HEK293T (cell line): ENCODE measurements around the gene PID1.

Source experiments
- BHLHE40 ChIP-seq: fragments of 450-650 bp; IDR thresholded peaks from 2 replicates; pipeline ENCODE4 v1.6.1; 2016; ENCODE audit warnings: mild to moderate bottlenecking, moderate library complexity, borderline replicate concordance
- ELF4 ChIP-seq: fragments of 450-650 bp; IDR thresholded peaks from 2 replicates; pipeline ENCODE4 v1.6.1; 2017; ENCODE audit warnings: antibody characterized with exemption
- FOXA1 ChIP-seq: fragments of 450-650 bp; IDR thresholded peaks from 2 replicates; pipeline ENCODE4 v1.6.1; 2016; ENCODE audit warnings: mild to moderate bottlenecking
- FOXK2 ChIP-seq: fragments of 450-650 bp; IDR thresholded peaks from 2 replicates; pipeline ENCODE4 v1.6.1; 2016; ENCODE audit warnings: mild to moderate bottlenecking
- FOXM1 ChIP-seq: fragments of 450-650 bp; IDR thresholded peaks from 2 replicates; pipeline ENCODE4 v1.6.1; 2017; ENCODE audit warnings: mild to moderate bottlenecking, borderline replicate concordance
- NFRKB ChIP-seq: fragments of 450-650 bp; IDR thresholded peaks from 2 replicates; pipeline ENCODE4 v1.6.1; 2016; ENCODE audit warnings: mild to moderate bottlenecking, moderate library complexity
- SP1 ChIP-seq: fragments of 450-650 bp; IDR thresholded peaks from 2 replicates; pipeline ENCODE4 v1.6.1; 2017
- SUZ12 ChIP-seq: fragments of 450-650 bp; IDR thresholded peaks from 2 replicates; pipeline ENCODE4 v1.6.1; 2016; ENCODE audit warnings: mild to moderate bottlenecking
- TARDBP ChIP-seq: fragments of 450-650 bp; IDR thresholded peaks from 2 replicates; pipeline ENCODE4 v1.6.1; 2016
- TF ChIP-seq, protein P1 (sequence below): fragments of 450-650 bp; IDR thresholded peaks from 2 replicates; pipeline ENCODE4 v1.6.1; 2016

DNA sequence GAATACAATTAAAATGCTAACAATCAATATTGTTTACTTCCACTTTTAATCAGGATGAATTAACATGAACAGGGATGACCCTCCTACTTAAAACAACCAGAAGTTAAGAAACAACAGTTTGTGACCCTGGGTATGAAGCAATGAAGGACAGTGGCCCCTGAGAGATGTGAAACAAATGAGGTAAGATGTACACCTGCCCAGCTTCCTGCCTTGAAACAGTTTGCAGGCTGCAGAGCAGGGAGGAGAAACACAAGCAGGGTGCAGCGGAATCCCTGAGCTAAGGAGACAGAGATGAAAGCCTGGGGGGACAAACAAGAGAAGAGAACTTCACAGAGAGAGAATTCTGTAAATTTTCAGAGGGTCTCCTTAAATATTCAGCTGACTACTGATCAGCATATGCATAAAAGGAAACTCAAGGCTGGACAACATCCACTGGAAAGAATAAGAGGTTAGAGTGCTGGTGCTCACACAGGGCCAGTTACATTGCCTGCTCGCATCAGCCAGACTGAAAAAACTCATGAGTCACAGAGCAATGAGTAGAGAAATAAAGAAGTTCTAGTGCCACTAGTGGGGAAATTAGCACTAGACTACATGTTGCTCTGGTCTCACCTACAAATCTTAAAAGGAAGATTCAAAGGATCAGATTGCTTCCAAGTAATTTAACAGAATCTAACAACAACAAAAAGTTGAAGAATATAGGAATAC is 106.4 kb downstream of the PID1 start:
- TF ChIP-seq FOXA1 (no peak), SP1 (no peak), TARDBP (no peak), SUZ12 (no peak), ELF4 (no peak), FOXM1 (no peak), BHLHE40 (no peak), FOXK2 (no peak), NFRKB (no peak)
- TF ChIP-seq, protein P1, sequence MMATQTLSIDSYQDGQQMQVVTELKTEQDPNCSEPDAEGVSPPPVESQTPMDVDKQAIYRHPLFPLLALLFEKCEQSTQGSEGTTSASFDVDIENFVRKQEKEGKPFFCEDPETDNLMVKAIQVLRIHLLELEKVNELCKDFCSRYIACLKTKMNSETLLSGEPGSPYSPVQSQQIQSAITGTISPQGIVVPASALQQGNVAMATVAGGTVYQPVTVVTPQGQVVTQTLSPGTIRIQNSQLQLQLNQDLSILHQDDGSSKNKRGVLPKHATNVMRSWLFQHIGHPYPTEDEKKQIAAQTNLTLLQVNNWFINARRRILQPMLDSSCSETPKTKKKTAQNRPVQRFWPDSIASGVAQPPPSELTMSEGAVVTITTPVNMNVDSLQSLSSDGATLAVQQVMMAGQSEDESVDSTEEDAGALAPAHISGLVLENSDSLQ, result no peak
